IPS-18a (cell line): ENCODE results near the gene AFAP1L2.

Source experiments
- H3K27ac ChIP-seq: one replicate; pipeline ENCODE4 v1.5.1; 2013; ENCODE audit warnings: low read length
- H3K27me3 ChIP-seq: one replicate; pipeline ENCODE4 v1.6.1; 2013; ENCODE audit warnings: mild to moderate bottlenecking, low read length; ENCODE audit not compliant: control insufficient read depth, insufficient read depth
- H3K36me3 ChIP-seq: one replicate; pipeline ENCODE4 v1.6.1; 2013; ENCODE audit warnings: low read depth, low read length; ENCODE audit not compliant: control insufficient read depth
- H3K4me1 ChIP-seq: one replicate; pipeline ENCODE4 v1.6.1; 2013; ENCODE audit warnings: low read depth, low read length; ENCODE audit not compliant: control insufficient read depth
- H3K4me3 ChIP-seq: one replicate; pipeline ENCODE4 v1.5.1; 2013; ENCODE audit warnings: low read length
- H3K9ac ChIP-seq: one replicate; pipeline ENCODE4 v1.6.1; 2013; ENCODE audit warnings: mild to moderate bottlenecking, low read length, moderate library complexity
- H3K9me3 ChIP-seq: one replicate; pipeline ENCODE4 v1.6.1; 2013; ENCODE audit warnings: low read depth, low read length; ENCODE audit not compliant: control insufficient read depth

The AFAP1L2 gene

GRCh38 chr10:114430688-114431413 lies 26.5 kb upstream of the AFAP1L2 start:
- H3K36me3 ChIP-seq: peaks cover under 1% of the 10 kb centered on the region
- no peak overlapping the region for H3K9ac ChIP-seq
- no peak overlapping the region for H3K4me3 ChIP-seq
- no peaks in the 10 kb centered on the region for H3K4me1 ChIP-seq
- H3K27ac ChIP-seq: no peak overlapping the region
- no peaks in the 10 kb centered on the region for H3K27me3 ChIP-seq
- H3K9me3 ChIP-seq: no peaks in the 10 kb centered on the region

GRCh38 chr10:114429581-114430335 lies 25.5 kb upstream of the AFAP1L2 start:
- Histone ChIP-seq H3K27me3 (no peaks in the 10 kb centered on the region), H3K27ac (no peak overlapping the region), H3K36me3 (no peaks in the 10 kb centered on the region), H3K4me1 (no peaks in the 10 kb centered on the region), H3K4me3 (no peak overlapping the region), H3K9ac (no peak overlapping the region), H3K9me3 (no peaks in the 10 kb centered on the region)

- H3K4me3 ChIP-seq: no peak overlapping the region
- no peak overlapping the region for H3K27ac ChIP-seq
- H3K27me3 ChIP-seq: no peaks in the 10 kb centered on the region
Measured at GRCh38 chr10:114427124-114427852, 23.0 kb upstream of the AFAP1L2 start.

GRCh38 chr10:114426476-114426875 lies 22.2 kb upstream of the AFAP1L2 start:
- H3K36me3 ChIP-seq: no peaks in the 10 kb centered on the region
- no peak overlapping the region for H3K4me3 ChIP-seq
- H3K27me3 ChIP-seq: no peaks in the 10 kb centered on the region
- no peaks in the 10 kb centered on the region for H3K4me1 ChIP-seq
- no peaks in the 10 kb centered on the region for H3K9me3 ChIP-seq
- no peak overlapping the region for H3K27ac ChIP-seq
- H3K9ac ChIP-seq: no peak overlapping the region

More at GRCh38 chr10:114427124-114427852, 23.0 kb upstream of the AFAP1L2 start:
- Histone ChIP-seq H3K9me3 (no peaks in the 10 kb centered on the region), H3K4me1 (no peaks in the 10 kb centered on the region), H3K9ac (no peak overlapping the region), H3K36me3 (no peaks in the 10 kb centered on the region)

GRCh38 chr10:114420811-114421485 lies 16.6 kb upstream of the AFAP1L2 start:
- Histone ChIP-seq H3K9me3 (no peaks in the 10 kb centered on the region), H3K4me1 (no peaks in the 10 kb centered on the region), H3K4me3 (no peak overlapping the region), H3K36me3 (no peaks in the 10 kb centered on the region), H3K9ac (no peak overlapping the region), H3K27ac (no peak overlapping the region), H3K27me3 (no peaks in the 10 kb centered on the region)

- H3K27me3 ChIP-seq: no peaks in the 10 kb centered on the region
- H3K27ac ChIP-seq: no peak overlapping the region
- no peaks in the 10 kb centered on the region for H3K9me3 ChIP-seq
- no peak overlapping the region for H3K9ac ChIP-seq
- H3K4me1 ChIP-seq: no peaks in the 10 kb centered on the region
- H3K4me3 ChIP-seq: no peak overlapping the region
- H3K36me3 ChIP-seq: no peaks in the 10 kb centered on the region
Measured at GRCh38 chr10:114418109-114418508, 13.8 kb upstream of the AFAP1L2 start.

- H3K27ac ChIP-seq: no peak overlapping the region
- H3K27me3 ChIP-seq: peaks cover 10% of the 10 kb centered on the region
- H3K4me1 ChIP-seq: peaks cover 11% of the 10 kb centered on the region
- H3K9ac ChIP-seq: no peak overlapping the region
- no peak overlapping the region for H3K4me3 ChIP-seq
- H3K36me3 ChIP-seq: no peaks in the 10 kb centered on the region
- no peaks in the 10 kb centered on the region for H3K9me3 ChIP-seq
Measured at GRCh38 chr10:114412907-114413797, 8.8 kb upstream of the AFAP1L2 start.

- no peak overlapping the region for H3K27ac ChIP-seq
- H3K9me3 ChIP-seq: no peaks in the 10 kb centered on the region
- peaks cover 42% of the 10 kb centered on the region for H3K27me3 ChIP-seq
Measured at GRCh38 chr10:114408968-114409444, 4.7 kb upstream of the AFAP1L2 start.

GRCh38 chr10:114408112-114408967 lies 4.0 kb upstream of the AFAP1L2 start:
- H3K9me3 ChIP-seq: no peaks in the 10 kb centered on the region
- H3K4me1 ChIP-seq: peaks cover 11% of the 10 kb centered on the region
- H3K27ac ChIP-seq: no peak overlapping the region
- H3K9ac ChIP-seq: no peak overlapping the region
- no peaks in the 10 kb centered on the region for H3K36me3 ChIP-seq
- peaks cover 49% of the 10 kb centered on the region for H3K27me3 ChIP-seq
- H3K4me3 ChIP-seq: no peak overlapping the region

More at GRCh38 chr10:114408968-114409444, 4.7 kb upstream of the AFAP1L2 start:
- no peak overlapping the region for H3K9ac ChIP-seq
- peaks cover 11% of the 10 kb centered on the region for H3K4me1 ChIP-seq
- H3K36me3 ChIP-seq: no peaks in the 10 kb centered on the region
- H3K4me3 ChIP-seq: no peak overlapping the region

GRCh38 chr10:114406455-114406854 lies 2.2 kb upstream of the AFAP1L2 start:
- H3K4me1 ChIP-seq: peaks cover 23% of the 10 kb centered on the region

More at GRCh38 chr10:114406455-114406854, 2.2 kb upstream of the AFAP1L2 start:
- Histone ChIP-seq H3K9ac (no peak overlapping the region), H3K4me3 (no peak overlapping the region), H3K9me3 (no peaks in the 10 kb centered on the region), H3K27me3 (peaks cover 68% of the 10 kb centered on the region), H3K27ac (no peak overlapping the region), H3K36me3 (no peaks in the 10 kb centered on the region)
